Measurements from ENCODE around the gene CD4.

- TF ChIP-seq CTCF (IDR thresholded peaks at IDR 0.05 in 4 of 5, conservative IDR thresholded peaks at IDR 0.05 in 1 of 5): peak in 2 of 5 experiments; percentile 13 to 23
- TF ChIP-seq POLR2A (IDR thresholded peaks at IDR 0.05): peak in 1 of 2 donors; percentile 64
Observed at GRCh38 chr12:6851921-6852650, 62.8 kb downstream of the CD4 start, which contains the start of gene USP5.
